GM19240 (cell line): ENCODE measurements around the gene PHC3.

Experiments
- DNase-seq: peaks from one replicate; pipeline ENCODE4 v3.0.0; 2011; ENCODE audit warnings: low spot score; ENCODE audit not compliant: insufficient read length

The PHC3 gene

GRCh38 chr3:170079536-170080165 is 101.9 kb downstream of the PHC3 start:
- no peak for DNase-seq

GRCh38 chr3:170078620-170079281 is 102.8 kb downstream of the PHC3 start:
- no peak for DNase-seq

- DNase-seq, result no peak
Observed at GRCh38 chr3:170077361-170077760, 104.2 kb downstream of the PHC3 start.

- no peak for DNase-seq
Observed at GRCh38 chr3:170076715-170077238, 104.8 kb downstream of the PHC3 start.

- DNase-seq, result no peak
Observed at GRCh38 chr3:170075441-170076091, 106.0 kb downstream of the PHC3 start.

- no peak for DNase-seq
Observed at GRCh38 chr3:170064108-170064507, 117.4 kb downstream of the PHC3 start.

- DNase-seq, result no peak
Observed at GRCh38 chr3:170063691-170064090, 117.8 kb downstream of the PHC3 start.

GRCh38 chr3:170062769-170063168 is 118.8 kb downstream of the PHC3 start:
- DNase-seq, result no peak

GRCh38 chr3:170062068-170062467 is 119.5 kb downstream of the PHC3 start:
- DNase-seq, result no peak

GRCh38 chr3:170059447-170059846 is 122.1 kb downstream of the PHC3 start:
- no peak for DNase-seq

- no peak for DNase-seq
Observed at GRCh38 chr3:170058127-170058526, 123.4 kb downstream of the PHC3 start.

- no peak for DNase-seq
Observed at GRCh38 chr3:170057550-170057949, 124.0 kb downstream of the PHC3 start.

- no peak for DNase-seq
Observed at GRCh38 chr3:170056710-170057454, 124.7 kb downstream of the PHC3 start.

- DNase-seq, result no peak
Observed at GRCh38 chr3:170055209-170055608, 126.3 kb downstream of the PHC3 start.

- DNase-seq, result no peak
Observed at GRCh38 chr3:170054204-170054603, 127.3 kb downstream of the PHC3 start.

GRCh38 chr3:170052398-170052797 is 129.1 kb downstream of the PHC3 start:
- DNase-seq, result no peak

- no peak for DNase-seq
Observed at GRCh38 chr3:170050753-170051152, 130.8 kb downstream of the PHC3 start.

GRCh38 chr3:170049146-170050000 is 132.2 kb downstream of the PHC3 start:
- no peak for DNase-seq

GRCh38 chr3:170047133-170047404 is 134.5 kb downstream of the PHC3 start:
- no peak for DNase-seq

GRCh38 chr3:170046269-170047132 is 135.0 kb downstream of the PHC3 start:
- DNase-seq, result no peak
